Caco-2 (cell line): ENCODE measurements around the gene CIPC. TPM values are rescaled to one million over a fixed set of nuclear protein-coding genes. Genes with fewer than 3 reads are reported as not detected.

Experiments used
- BruUV-seq: library from RNA; stranded (reverse); fragments of 400-500 nt; replicated peaks from 2 replicates; lab custom pipeline; 2021; lab: Mats Ljungman, UMichigan
- CTCF ChIA-PET: fragments of 300-600 bp; sonication (Branson Sonifier 250); formaldehyde crosslinking; loops from one replicate; lab custom pipeline; 2022; ENCODE audit warnings: antibody characterized with exemption; lab: Charles Lee
- POLR2A ChIA-PET: fragments of 300-600 bp; sonication (Branson Sonifier 250); formaldehyde crosslinking; loops from one replicate; lab custom pipeline; 2022; ENCODE audit warnings: antibody characterized with exemption; lab: Charles Lee
- DNase-seq, 2 experiments: peaks; one replicate each; pipeline versions ENCODE4 v3.0.0 to v3.0.0-alpha.2; 2020 to 2022
- H3K27me3 ChIP-seq: replicated peaks from 2 replicates; pipeline ENCODE4 v1.6.0; 2011; ENCODE audit warnings: low read length; ENCODE audit not compliant: control insufficient read depth, insufficient read depth
- H3K36me3 ChIP-seq: 2 replicates; pipeline ENCODE4 v1.5.1; 2011; ENCODE audit warnings: low read length; ENCODE audit not compliant: control insufficient read depth, insufficient read depth
- H3K4me1 ChIP-seq: fragments of 250-450 bp; sonication (Bioruptor Pico); 2 replicates; pipeline ENCODE4 v1.5.1; 2020; ENCODE audit warnings: mild to moderate bottlenecking
- H3K4me3 ChIP-seq: 2 replicates; pipeline ENCODE4 v1.5.1; 2011; ENCODE audit warnings: low read depth, mild to moderate bottlenecking, control low read depth, low read length
- H3K9me3 ChIP-seq: fragments of 250-450 bp; sonication (Bioruptor Pico); 2 replicates; pipeline ENCODE4 v1.5.1; 2020; ENCODE audit warnings: mild to moderate bottlenecking, moderate library complexity
- H3K27ac Mint-ChIP-seq: one replicate; pipeline ENCODE4 v1.8.0; 2022; ENCODE audit warnings: mixed read lengths; ENCODE audit not compliant: unreplicated experiment
- H3K27me3 Mint-ChIP-seq: one replicate; pipeline ENCODE4 v1.8.0; 2022; ENCODE audit warnings: mixed read lengths; ENCODE audit not compliant: insufficient read depth, unreplicated experiment
- H3K36me3 Mint-ChIP-seq: one replicate; pipeline ENCODE4 v1.8.0; 2022; ENCODE audit warnings: mild to moderate bottlenecking, mixed read lengths; ENCODE audit not compliant: insufficient read depth, unreplicated experiment
- H3K4me1 Mint-ChIP-seq: one replicate; pipeline ENCODE4 v1.8.0; 2022; ENCODE audit warnings: low read depth, mixed read lengths; ENCODE audit not compliant: unreplicated experiment
- H3K4me3 Mint-ChIP-seq: one replicate; pipeline ENCODE4 v1.8.0; 2022; ENCODE audit warnings: mild to moderate bottlenecking, moderate library complexity, mixed read lengths; ENCODE audit not compliant: unreplicated experiment
- H3K9me3 Mint-ChIP-seq: one replicate; pipeline ENCODE4 v1.8.0; 2022; ENCODE audit warnings: mixed read lengths; ENCODE audit not compliant: unreplicated experiment
- intact Hi-C: fragments of 100-400 bp; cut with micrococcal nuclease; formaldehyde crosslinking; loops from one replicate; pipeline ENCODE4 v1.10.0; 2022; ENCODE audit not compliant: unreplicated experiment
- total RNA-seq: library from RNA; stranded (reverse); gene quantifications from 2 replicates; pipeline ENCODE4 v1.2.3, GENCODE V29; 2022
- TF ChIP-seq, protein P1 (sequence below), 2 experiments: fragments of 200-600 bp in 1 of 2; IDR thresholded peaks; 1 replicate in 1 of 2; 2 replicates in 1 of 2; pipeline versions ENCODE4 v1.5.1 to v1.8.0; 2011 to 2022; ENCODE audit warnings: antibody characterized with exemption in 1 of 2, control low read depth in 1 of 2, inconsistent platforms in 1 of 2, low read depth in 1 of 2, low read length in 1 of 2, mild to moderate bottlenecking in 1 of 2, moderate library complexity in 1 of 2; ENCODE audit not compliant: insufficient read depth in 1 of 2, severe bottlenecking in 1 of 2, unreplicated experiment in 1 of 2

The CIPC gene
- total RNA-seq, 1 experiment from 2014 or later: 15.4 TPM

DNA sequence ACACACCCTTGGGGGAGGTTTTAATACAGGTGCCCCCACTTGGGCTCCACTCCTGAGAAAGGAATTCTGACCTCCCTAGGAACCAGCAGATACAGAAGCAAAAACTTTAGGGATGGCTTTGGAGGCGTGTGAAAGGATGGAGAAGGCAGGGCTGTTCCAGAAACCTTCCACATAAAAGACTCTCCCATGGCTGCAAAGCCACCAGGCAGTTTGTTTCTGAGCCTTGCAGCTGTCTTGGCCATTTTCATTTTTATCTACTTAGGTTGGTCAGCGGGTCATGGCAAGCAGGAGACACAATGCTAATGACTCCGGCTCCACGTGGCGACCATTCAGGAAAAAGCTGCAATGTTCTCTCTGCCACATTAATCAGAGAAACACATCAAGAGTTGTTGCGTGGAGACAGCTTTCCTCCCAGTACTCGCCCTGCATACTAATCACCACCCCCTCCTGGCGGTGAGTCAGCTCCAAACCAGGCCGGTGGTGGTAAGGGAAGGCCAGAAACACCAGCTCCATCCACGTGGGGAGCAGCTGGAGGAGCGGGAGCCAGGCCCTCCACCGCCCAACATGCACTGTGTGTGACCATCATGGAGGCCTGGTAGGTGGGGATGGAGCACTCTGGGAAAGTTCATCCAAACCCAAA lies 38.7 kb upstream of the CIPC start:
- H3K27me3 ChIP-seq: no peaks in the 10 kb centered on the region
- POLR2A ChIA-PET: no interaction called here
- Mint-ChIP-seq H3K9me3 (no peaks in the 10 kb centered on the region), H3K4me1 (peaks cover 5% of the 10 kb centered on the region), H3K27ac (no peak overlapping the region), H3K27me3 (no peaks in the 10 kb centered on the region), H3K36me3 (no peaks in the 10 kb centered on the region), H3K4me3 (no peak overlapping the region)
- TF ChIP-seq, protein P1, sequence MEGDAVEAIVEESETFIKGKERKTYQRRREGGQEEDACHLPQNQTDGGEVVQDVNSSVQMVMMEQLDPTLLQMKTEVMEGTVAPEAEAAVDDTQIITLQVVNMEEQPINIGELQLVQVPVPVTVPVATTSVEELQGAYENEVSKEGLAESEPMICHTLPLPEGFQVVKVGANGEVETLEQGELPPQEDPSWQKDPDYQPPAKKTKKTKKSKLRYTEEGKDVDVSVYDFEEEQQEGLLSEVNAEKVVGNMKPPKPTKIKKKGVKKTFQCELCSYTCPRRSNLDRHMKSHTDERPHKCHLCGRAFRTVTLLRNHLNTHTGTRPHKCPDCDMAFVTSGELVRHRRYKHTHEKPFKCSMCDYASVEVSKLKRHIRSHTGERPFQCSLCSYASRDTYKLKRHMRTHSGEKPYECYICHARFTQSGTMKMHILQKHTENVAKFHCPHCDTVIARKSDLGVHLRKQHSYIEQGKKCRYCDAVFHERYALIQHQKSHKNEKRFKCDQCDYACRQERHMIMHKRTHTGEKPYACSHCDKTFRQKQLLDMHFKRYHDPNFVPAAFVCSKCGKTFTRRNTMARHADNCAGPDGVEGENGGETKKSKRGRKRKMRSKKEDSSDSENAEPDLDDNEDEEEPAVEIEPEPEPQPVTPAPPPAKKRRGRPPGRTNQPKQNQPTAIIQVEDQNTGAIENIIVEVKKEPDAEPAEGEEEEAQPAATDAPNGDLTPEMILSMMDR (IDR thresholded peaks at IDR 0.05; ENCODE audit: insufficient read depth in 1 of 2, low read depth in 1 of 2, low read length in 1 of 2, severe bottlenecking in 1 of 2, unreplicated experiment in 1 of 2): no peak
- no peaks in the 10 kb centered on the region for H3K36me3 ChIP-seq
- CTCF ChIA-PET: interaction anchor here (0.7 to 1.5 kb wide), 7 partner anchors 9 to 191 kb away, joined by 3 to 6 read pairs (median 3); no protein-coding TSS in a partner anchor
- no peaks in the 10 kb centered on the region for H3K9me3 ChIP-seq
- intact Hi-C loops: no loop called here
- H3K4me3 ChIP-seq: no peak overlapping the region
- DNase-seq: no peak
- BruUV-seq: no TSS peak
- H3K4me1 ChIP-seq: no peaks in the 10 kb centered on the region

DNA sequence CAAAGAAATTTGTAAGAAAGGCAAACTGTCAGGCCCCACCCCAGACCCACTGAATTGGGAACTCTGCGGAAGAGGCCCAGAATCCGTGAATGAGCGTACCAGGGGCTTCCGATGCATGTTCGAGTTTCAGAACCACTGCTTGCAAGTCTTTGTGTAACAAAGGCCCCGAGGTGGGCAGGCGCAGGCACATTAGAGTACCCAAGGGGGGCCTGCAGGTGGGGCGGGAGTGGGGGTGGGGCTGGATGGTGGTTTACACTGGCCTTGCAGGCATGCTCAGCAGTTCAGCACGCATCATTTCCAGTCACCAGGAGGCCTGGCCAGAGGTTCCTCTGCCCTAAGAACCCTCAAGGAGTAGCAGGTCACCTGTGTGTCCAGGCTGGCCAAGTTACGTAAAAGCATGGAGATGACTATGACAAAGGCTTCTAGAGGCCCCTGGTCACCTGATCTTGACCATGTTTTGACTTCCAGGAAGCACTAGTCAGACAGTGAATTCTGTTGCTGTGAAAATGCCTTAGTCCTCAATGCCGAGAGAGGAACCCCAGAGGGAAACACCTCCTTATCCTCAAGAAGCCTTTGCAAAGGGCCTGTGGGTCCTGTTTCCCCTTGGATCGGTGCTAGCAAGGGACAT lies 36.3 kb upstream of the CIPC start:
- no peak for DNase-seq
- Mint-ChIP-seq H3K9me3 (no peaks in the 10 kb centered on the region), H3K4me3 (no peak overlapping the region), H3K4me1 (peaks cover 5% of the 10 kb centered on the region), H3K27ac (no peak overlapping the region), H3K36me3 (no peaks in the 10 kb centered on the region), H3K27me3 (no peaks in the 10 kb centered on the region)
- BruUV-seq: no TSS peak
- POLR2A ChIA-PET: no interaction called here
- H3K4me1 ChIP-seq: no peaks in the 10 kb centered on the region
- intact Hi-C loops: no loop called here
- no peaks in the 10 kb centered on the region for H3K9me3 ChIP-seq
- CTCF ChIA-PET: interaction anchor here (1.2 kb wide), 1 partner anchor 189 kb away, joined by 3 read pairs; no protein-coding TSS in a partner anchor
- no peaks in the 10 kb centered on the region for H3K36me3 ChIP-seq
- TF ChIP-seq, protein P1 (IDR thresholded peaks at IDR 0.05; ENCODE audit: insufficient read depth in 1 of 2, low read depth in 1 of 2, low read length in 1 of 2, severe bottlenecking in 1 of 2, unreplicated experiment in 1 of 2): no peak
- H3K27me3 ChIP-seq: no peaks in the 10 kb centered on the region
- H3K4me3 ChIP-seq: no peak overlapping the region

DNA sequence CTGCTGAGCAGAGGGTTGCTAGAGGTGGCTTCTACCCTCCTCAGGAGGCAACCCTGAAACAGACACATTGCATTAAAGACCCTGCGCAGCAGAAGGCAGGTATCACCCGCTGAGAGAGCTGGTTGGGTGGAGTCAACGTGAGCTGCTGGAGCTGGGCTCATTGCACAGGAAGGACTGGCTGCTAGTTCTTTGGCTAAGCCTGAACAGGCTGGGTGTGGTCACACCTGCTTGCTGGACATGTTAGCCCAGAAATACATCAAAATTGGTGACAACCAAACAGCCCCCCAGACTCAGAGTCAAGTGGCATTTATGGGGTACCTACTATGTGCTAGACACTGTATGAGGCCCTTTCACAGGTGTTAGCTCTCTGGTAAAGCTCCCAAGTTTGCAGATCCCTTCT lies 35.8 kb upstream of the CIPC start:
- H3K27ac Mint-ChIP-seq: no peak overlapping the region
- H3K4me3 Mint-ChIP-seq: no peak overlapping the region
- Histone ChIP-seq H3K4me1 (no peaks in the 10 kb centered on the region), H3K36me3 (no peaks in the 10 kb centered on the region), H3K27me3 (no peaks in the 10 kb centered on the region), H3K4me3 (no peak overlapping the region), H3K9me3 (no peaks in the 10 kb centered on the region)
- H3K36me3 Mint-ChIP-seq: no peaks in the 10 kb centered on the region
- intact Hi-C loops: no loop called here
- DNase-seq: no peak
- no peaks in the 10 kb centered on the region for H3K9me3 Mint-ChIP-seq
- H3K27me3 Mint-ChIP-seq: no peaks in the 10 kb centered on the region
- CTCF ChIA-PET: interaction anchor here (1.0 kb wide), 1 partner anchor 189 kb away, joined by 4 read pairs; no protein-coding TSS in a partner anchor
- POLR2A ChIA-PET: no interaction called here
- BruUV-seq: no TSS peak
- peaks cover 5% of the 10 kb centered on the region for H3K4me1 Mint-ChIP-seq
- TF ChIP-seq, protein P1 (IDR thresholded peaks at IDR 0.05; ENCODE audit: insufficient read depth in 1 of 2, low read depth in 1 of 2, low read length in 1 of 2, severe bottlenecking in 1 of 2, unreplicated experiment in 1 of 2): no peak
